Neural progenitor cell (in vitro differentiated cells): Measurements from ENCODE around the gene IGFN1.

Experiments used
- EZH2phosphoT487 ChIP-seq: fragments of 200-600 bp; sonication (generic); IDR thresholded peaks from 2 replicates; pipeline ENCODE4 v1.6.1; 2017; ENCODE audit warnings: antibody characterized with exemption
- TF ChIP-seq, protein P1 (sequence below): fragments of 200-600 bp; sonication (generic); IDR thresholded peaks from 2 replicates; pipeline ENCODE4 v1.5.1; 2017; ENCODE audit warnings: antibody characterized with exemption, mild to moderate bottlenecking

DNA sequence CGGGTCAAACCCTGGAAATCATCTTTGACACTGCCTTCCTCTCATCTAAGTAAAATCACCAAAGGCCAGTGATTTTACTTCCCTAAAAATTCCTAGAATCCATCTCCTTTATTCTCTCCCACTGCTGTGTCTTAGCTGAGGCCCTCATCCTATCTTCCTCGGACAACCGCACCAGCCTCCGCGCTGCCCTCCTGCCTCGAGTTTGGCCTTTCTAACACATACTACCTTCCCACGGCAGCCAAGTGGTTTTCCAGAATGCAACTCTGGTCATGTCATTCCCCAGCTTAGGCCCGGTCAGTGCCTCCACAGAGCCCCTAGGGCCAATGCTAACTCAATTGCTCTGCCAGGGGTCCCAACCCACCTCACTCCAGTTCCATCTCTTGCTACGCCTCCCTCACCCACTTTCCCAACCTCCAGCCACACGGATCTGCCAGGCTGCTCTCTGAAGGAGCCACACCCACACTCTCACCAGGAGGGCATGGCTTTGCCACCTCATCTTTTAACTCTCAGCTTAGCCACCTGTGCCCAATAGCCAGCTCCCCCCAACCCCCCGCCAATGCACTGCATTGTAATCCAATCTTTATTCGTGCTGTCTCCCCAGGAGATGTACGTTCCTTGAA is 43.1 kb upstream of the IGFN1 start:
- TF ChIP-seq, protein P1, sequence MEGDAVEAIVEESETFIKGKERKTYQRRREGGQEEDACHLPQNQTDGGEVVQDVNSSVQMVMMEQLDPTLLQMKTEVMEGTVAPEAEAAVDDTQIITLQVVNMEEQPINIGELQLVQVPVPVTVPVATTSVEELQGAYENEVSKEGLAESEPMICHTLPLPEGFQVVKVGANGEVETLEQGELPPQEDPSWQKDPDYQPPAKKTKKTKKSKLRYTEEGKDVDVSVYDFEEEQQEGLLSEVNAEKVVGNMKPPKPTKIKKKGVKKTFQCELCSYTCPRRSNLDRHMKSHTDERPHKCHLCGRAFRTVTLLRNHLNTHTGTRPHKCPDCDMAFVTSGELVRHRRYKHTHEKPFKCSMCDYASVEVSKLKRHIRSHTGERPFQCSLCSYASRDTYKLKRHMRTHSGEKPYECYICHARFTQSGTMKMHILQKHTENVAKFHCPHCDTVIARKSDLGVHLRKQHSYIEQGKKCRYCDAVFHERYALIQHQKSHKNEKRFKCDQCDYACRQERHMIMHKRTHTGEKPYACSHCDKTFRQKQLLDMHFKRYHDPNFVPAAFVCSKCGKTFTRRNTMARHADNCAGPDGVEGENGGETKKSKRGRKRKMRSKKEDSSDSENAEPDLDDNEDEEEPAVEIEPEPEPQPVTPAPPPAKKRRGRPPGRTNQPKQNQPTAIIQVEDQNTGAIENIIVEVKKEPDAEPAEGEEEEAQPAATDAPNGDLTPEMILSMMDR = no peak
- TF ChIP-seq EZH2phosphoT487 = no peak
